ENCODE results near the gene PACS2.

PACS2 gene

GRCh38 chr14:105375635-105376057 lies 61.1 kb downstream of the PACS2 start:
- no peak for DNase-seq

DNA sequence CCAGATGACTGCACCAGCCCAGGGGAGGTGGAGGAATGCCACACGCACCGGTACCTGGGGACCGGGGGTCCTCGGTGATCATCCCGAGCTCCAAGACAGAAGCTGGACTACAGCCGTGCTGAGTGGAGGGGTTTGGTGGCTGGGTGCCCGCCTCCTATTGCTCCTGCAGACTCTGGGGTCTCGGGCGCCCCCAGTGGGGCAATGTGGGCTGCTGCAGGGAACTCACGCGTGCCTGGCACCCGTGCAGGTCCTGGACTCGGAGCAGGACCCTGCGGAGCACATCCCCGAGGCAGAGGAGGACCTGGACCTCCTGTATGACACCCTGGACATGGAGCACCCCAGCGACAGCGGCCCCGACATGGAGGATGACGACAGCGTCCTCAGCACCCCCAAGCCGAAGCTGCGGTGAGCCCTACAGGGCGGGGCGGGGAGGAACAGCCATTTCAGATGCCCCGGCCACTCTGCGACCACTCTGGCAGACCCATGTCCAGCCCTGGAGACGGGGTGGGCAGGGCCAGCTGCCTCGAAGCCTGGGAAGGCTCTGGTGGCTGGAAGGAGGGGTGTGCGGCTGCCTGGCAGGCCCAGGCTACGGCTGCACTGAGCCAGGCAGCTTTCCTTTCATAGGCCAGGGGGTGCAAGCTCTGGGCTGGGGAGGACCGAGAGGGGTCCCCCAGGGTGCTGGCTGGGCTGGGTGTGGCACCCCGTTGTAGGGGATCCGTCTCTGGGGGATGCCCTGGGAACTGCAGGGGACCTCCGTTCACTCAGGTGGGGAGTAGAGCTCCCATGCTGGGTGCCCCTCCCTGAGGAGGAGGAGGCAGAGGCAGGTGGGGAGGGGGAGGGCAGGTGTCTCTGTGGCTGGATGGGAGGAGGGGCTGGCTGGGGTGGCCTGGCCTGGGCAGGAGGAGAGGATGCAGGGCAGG lies 62.2 kb downstream of the PACS2 start:
- no peak for DNase-seq

DNA sequence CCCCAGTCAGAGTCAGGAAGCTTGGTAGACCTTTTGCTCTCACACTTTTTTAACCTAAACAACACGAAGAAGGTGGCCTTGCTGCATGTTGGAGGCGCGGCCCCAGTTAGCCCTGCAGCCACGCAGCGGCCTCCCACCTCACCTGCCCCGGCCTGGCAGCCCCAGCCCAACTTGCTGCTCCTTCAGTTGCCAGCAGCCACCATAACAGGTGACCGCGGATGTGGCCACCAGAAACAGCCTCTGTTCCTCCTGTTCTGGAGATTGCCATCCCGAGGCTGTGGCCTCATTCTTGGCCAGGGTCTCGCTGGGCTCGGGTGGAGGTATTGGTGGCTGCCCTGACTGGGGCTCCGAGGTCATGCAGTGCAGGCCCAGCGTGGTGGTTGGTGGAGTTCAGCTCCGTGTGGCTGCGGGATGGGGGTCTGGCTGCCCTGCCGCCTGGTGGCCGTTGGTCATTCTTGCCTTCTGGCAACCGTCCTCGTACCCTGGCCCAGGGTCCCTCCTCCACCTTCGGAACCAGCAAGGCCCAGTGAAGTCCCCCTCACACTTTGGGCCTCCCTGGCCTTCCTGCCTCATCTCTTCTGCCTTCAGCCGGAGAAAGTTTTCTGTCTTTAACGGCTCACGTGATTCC lies 63.1 kb downstream of the PACS2 start:
- no peak for DNase-seq

DNA sequence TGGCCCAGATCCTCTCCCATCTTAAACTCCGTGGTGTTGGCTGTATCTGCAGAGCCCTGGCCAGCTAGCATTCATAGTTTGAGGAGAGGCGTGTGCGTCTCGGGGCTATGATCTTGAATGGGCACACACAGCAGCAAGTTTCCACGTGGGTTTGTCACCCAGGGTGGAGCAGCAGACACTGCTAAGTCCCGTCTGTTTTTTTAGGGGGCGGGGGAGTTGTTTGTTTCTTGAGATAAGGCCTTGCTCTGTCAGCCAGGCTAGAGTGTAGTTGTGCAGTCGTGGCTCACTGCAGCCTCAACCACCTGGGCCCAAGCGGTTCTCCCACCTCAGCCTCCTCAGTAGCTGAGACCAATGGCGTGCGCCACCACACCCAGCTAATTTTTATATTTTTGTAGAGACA lies 63.7 kb downstream of the PACS2 start:
- DNase-seq = no peak

DNA sequence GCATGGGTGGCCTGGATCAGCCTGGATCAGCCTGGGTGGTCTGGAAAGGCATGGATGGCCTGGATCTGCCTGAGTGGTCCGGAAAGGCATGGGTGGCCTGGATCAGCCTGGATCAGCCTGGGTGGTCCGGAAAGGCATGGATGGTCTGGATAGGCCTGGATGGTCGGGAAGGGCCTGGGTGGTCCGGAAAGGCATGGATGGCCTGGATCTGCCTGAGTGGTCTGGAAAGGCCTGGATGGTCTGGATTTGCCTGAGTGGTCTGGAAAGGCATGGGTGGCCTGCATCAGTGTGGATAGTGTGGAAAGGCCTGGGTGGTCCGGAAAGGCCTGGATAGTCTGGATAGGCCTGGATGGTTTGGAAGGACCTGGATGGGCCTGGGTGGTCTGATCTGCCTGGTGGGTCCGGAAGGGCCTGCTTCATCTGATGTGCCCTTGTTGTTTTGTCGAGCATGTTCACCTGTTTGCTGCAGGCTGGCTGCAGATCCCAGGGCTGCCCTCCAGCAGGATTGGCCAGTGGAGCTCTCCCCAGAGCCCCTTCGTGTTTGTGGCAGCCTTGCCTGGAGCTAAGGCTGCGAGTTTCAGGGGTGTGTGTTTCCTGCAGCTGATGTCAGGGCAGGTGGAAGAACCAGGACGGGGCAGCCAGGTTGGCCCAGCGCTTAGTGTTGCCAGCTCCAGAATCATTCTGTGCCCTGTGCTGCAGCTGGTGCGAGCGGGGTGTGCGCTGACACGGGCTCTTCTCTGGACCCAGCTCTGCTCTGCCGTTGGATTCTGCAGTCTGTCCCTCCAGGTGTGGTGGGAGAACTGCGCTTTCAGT lies 64.5 kb downstream of the PACS2 start:
- DNase-seq = no peak

GRCh38 chr14:105379946-105380345 lies 65.4 kb downstream of the PACS2 start:
- no peak for DNase-seq

- no peak for DNase-seq
Observed at GRCh38 chr14:105380756-105381155, 66.2 kb downstream of the PACS2 start.

DNA sequence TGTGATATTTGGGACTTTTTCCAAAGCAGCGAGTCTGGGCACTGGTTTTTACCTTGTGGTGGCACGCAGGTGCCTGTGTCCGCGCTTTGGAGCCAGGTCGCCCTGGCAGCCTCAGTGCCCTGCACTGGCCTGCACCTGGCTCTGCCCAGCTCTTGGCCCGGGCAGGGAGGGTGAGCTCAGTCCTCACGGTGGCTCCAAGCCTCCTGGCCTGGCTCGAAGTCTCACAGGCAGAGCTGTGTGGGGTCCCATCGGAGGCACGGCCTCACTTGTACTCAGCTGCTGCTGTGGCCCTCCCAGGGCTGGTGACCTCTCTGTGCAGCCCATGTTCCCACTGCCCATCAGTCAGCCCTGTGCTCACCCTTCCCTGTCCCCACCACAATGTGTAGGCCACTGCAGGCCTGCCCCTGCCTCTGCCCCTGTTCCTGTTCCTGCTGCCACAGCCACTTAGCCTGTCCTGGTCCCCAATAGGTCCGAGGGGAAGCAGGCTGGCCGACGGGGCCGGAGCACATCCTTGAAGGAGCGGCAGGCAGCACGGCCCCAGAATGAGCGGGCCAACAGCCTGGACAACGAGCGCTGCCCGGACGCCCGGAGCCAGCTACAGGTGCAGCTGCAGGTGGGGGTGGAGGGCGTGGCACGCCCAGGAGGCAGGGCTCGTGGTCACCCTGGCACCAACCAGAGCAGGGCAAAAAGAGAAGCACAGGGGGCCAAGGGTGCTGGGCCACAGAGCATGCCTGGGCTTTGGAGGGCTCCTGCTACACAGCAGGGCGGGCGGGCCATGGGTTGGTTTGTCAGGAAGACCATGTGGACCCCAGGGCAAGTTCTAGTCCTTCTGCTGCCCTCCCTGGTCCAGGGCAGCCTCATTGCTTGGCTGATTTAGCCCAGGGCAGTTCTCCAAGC lies 67.1 kb downstream of the PACS2 start:
- no peak for DNase-seq

DNA sequence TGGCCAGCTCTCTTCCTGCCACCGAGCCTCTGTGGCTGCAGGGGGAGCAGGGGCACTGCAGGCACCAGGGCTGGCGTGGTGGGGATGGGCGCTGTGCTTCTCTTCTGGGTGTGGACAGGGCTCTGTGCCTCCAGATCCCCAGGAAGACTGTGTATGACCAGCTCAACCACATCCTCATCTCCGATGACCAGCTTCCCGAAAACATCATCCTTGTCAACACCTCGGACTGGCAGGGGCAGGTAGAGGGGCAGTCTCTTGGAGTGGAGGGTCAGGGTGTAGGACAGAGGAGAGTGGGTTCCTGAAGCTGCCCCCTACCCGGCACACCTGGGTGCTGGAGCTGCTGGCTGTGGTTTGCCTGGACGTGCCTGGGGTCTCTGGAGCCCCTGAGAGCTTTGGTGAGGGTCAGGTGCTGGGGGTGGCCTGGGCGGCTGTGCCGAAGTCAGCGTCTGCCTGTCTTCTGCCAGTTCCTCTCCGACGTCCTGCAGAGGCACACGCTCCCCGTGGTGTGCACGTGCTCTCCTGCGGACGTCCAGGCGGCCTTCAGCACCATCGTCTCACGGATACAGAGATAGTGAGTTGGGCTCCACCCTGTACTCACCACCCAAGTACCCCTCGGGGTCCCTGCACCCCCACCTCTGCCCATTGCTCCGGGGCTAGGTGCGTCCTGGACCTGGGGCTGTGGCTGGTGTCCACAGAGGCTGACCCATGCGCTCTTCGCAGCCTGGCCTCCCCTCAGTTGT lies 68.0 kb downstream of the PACS2 start:
- DNase-seq = no peak

- DNase-seq = no peak
Observed at GRCh38 chr14:105383083-105383730, 68.7 kb downstream of the PACS2 start.

DNA sequence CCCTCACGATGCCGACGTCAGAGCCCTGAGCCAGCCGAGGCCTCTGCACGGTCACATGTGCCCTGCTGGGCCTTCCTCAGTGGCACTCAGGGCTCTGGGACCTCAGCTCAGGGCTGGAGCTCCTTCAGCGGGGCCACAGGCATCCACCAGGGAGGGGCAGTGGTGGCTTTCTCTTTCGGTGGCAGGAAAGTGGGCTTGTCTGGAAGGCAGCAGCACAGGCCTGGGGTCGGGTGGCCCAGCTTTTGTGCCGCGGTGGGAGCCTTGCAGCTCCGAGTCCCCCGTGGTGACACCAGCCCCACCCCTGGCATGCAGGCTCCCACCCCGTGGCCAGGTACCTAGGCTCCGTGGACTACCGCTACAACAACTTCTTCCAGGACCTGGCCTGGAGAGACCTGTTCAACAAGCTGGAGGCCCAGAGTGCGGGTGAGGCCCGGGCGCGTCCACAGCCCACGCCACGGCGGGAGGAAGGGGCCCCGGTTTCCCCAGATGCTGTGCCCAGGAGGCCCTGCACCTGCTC lies 69.6 kb downstream of the PACS2 start:
- no peak for DNase-seq

- no peak for DNase-seq
Observed at GRCh38 chr14:105384605-105385321, 70.2 kb downstream of the PACS2 start.

DNA sequence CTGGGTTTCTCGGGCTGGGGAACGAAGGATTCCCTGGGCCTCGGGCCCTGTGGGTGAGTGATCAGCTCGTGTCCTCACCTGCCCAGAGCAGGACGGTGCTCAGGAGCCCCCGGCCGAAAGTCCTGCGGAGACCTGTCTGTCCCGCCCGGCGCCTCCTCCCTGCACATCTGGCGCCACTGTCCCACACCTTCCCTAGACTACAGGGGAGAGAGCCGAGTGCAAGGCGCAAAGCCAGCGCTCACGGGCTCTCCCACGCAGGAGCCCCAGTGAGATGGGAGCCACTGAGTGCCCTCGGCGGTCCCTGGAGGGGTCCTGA lies 70.7 kb downstream of the PACS2 start:
- no peak for DNase-seq

DNA sequence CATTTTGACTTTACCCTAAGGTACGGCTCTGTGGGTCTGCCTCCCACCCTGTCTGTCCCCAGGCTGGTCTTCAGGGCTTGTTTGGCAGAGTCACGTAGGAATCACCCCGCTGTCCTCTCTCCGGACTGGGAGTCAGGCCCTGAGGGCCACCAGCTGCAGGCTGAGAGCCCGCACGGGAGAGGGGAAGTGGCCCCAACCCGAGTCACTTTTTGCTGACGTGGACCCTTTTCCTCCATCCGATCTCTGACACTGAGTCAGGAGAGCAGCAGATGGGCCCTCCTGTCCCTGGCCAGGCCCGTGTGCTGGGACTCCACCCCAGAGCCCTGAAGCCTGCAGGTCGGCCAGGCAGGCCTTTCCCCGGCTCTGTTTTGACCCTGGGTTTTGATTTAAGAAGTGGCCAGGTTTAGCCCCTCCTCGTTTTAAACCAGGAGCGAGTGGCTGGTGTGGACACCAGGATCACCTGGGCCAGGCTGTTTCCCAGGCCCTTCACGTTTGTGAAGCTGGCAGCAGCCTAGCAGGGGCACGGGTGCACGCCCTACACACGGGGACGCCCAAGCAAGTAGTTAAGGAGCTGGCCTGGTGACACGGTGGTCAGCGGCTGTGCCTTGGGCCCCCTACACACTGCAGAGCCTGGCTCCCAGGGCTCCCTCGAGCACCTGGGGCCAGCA lies 71.3 kb downstream of the PACS2 start:
- DNase-seq = no peak

GRCh38 chr14:105386581-105387529 lies 72.3 kb downstream of the PACS2 start:
- DNase-seq = no peak

DNA sequence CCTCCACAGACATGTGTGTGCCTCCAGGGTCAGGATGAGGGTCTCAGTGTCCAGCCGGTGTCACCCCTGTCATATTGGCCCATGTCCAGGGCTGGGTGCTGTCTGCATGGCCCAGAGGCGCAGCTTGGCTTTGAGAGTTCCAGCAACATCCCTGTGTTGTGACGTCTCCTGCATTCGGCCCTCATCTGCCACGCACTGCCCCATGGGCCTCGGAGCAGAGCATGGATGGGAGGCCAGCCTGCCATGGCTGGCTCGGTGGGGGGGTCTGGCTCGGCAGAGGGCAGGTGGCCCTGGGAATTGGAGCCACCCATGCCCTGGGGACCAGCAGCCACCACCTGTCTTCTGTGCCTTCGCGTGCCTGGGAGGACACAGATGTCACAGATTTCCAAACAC lies 73.0 kb downstream of the PACS2 start:
- DNase-seq = no peak

DNA sequence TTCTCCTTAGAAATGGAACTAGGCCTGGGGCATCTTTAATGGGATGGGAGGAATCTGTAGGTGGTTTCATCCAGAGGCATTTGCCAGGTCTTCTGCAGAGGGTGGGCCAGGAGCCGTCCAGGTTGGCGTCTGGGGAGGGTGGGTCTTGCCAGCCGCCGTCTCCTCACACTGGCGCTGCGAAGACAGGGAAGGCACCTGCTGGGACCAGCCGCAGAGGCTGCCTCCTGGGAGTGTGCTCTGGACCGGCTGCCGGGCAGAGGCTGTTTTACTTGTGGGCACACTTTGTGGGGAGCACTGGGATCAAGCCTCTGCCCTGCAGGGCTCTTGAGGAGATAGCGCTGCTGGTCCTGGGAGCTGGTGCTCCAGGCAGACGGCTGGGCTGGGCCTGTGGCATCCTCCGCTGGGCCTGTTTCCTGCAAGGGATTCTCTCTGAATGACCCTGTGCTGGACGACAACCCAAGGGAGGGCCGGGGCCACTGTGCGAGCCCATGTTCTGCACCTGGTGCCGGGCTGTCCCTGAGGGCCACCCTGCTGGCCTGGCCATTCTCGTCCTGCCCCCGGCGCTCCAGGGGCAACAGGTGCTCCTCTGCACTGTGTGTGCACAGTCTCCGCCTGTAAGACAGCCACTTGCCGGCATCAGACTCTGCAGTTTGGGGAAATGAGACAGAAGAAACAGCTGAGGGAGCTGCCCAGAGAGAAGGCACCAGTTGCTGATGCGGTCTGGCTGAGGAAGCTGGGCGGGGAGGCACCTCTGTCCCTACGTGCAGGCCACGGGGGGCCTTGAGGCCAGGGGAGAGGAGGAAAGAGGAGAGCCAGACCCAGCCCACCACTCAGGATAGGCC lies 73.8 kb downstream of the PACS2 start:
- DNase-seq = no peak

- no peak for DNase-seq
Observed at GRCh38 chr14:105388976-105389375, 74.4 kb downstream of the PACS2 start.
